HG03039 (cell line): ENCODE data around the gene RCC1.
"Not testable (repeated sequence)": the region's sequence is repeated elsewhere in the genome, so short reads cannot be mapped to it uniquely, and the experiment has no call there.

Source experiments
- ATAC-seq: cut with Tn5 transposase; IDR thresholded peaks from one replicate; pipeline ENCODE4 v1.9.1; 2021; ENCODE audit warnings: mild to moderate bottlenecking, moderate library complexity; ENCODE audit not compliant: unreplicated experiment

The RCC1 gene

DNA sequence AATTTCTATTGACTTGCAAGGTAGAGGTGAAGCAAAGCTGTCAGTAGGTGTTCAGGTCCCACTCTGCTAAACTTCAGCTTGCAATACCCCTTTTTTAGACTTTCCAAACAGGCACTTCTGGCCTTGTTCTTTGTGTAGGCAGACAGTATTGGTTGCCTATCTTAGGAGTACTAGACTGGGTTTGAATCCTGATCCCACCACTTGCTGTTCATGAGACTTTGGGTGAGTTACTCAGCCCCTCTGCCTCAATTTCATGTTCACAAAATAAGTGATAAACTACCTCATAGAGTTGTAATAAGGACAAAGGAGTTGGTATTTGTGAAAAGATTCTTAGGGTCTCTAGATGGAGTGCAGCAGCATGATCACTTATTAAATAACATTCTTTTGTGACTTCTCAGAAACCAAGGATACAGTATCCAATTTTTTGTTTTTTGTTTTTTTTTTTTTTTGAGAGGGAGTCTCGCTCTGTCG lies 5.2 kb downstream of the RCC1 start:
- ATAC-seq = no peak

DNA sequence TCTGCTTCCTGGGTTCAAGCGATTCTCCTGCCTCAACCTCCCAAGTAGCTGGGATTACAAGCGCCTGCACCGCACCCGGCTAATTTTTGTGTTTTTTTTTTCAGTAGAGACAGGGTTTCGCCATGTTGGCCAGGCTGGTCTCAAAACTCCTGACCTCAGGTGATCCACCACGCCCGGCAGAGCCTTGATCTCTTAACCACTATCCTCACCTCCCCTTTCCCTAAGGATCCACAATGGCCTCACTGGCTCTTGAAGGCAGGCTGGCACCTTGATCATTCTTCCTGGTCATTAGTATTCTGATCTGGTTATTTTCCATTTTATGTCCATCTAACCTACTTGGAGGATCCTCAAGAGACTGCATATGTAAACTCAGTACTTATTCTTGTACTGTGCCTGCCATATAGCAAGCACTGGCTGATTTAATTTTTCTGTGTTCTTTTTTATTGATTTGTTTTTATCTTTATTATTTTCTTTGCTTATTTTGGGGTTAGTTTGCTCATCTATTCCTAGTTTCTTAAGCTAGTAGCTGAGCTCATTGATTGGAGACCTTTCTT lies 6.3 kb downstream of the RCC1 start:
- no peak for ATAC-seq

DNA sequence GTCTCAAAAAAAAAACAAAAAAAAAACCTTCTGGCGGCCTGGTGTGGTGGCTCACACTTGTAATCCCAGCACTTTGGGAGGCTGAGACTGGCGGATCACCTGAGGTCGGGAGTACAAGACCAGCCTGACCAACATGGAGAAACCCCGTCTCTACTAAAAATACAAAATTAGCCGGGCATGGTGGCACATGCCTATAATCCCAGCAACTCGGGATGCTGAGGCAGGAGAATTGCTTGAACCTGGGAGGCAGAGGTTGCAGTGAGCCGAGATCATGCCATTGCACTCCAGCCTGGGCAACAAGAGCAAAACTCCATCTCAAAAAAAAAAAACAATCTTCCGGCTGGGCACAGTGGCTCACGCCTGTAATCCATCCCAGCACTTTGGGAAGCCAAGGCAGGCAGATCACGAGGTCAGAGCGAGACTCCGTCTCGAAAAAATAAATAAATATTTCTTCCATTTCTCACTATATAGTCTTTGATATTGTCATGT lies 8.6 kb downstream of the RCC1 start:
- ATAC-seq = not testable (repeated sequence)

DNA sequence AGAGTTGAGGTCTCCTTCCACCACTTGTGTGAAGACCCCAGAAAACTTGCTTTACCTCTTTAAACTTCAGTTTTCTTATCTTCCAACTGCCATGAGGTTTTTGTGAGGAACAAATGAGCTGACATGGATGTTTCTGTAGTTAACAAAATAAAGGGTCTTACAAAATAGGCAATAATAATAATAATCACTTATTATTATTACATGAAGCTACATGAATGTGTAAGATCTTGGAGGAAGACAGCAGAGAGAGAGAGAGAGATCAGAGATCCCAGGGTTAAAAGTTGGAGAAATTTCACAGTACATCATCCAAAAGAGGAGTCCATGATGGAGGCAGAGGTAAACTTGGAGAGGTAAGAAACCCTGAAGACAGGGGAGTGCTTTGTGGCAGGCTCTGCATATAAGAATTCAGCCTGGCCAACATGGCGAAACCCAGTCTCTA lies 10.7 kb downstream of the RCC1 start:
- no peak for ATAC-seq

DNA sequence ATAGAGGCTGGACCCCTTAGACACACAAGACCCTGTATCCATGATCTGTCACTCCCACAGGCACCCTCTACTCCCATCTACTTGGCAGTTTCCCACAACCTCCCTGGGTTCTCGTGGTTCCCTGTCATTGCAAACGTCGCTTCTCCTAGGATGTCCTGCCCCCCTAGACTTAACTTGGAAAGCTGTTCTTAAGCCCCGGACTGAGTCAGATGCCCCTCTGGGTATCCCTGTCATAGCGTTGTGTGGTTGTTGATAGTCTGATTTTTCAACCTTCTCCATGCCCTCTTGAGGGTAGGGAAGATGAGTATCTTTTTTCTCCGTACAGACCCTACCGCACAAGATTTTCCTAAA lies 11.8 kb downstream of the RCC1 start:
- peak; percentile 1 for ATAC-seq

DNA sequence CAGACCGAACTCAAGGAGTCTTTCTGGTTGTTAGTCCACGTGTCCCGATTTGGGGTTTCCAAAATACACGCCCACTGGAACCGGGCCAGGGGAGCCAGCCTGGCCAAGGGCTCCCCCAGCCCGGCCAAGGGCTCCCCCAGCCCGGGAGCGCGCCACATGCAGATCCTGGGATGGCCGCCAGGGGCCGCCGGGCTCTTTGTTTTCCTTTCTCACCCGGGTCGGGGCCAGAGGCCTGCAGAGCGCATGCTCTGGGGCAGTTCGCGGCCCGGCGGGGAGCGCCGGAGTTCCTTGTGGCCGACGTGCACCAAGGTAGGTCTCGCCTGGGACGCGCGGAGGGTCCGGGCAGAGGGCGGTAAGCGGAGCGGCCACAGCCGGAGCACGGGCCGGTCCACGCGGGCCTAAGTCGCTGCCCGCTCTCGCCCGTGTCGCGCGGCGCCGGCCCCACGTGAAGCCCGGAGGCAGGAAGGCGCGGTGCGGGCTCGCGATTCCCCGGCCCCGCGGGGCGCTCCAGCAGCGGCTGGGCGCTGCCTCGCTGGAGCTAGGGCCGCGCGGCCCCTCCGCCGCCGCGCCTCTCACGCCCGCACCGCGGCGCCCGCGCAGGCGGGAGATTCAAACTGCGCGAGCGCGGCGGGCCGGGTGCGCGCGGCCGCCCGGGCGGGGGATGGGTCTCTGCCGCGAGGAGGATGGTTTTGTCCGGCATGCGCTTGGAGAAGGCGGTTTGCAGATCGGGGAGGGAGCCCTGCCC lies 12.3 kb downstream of the RCC1 start:
- peak; percentile 77 for ATAC-seq

DNA sequence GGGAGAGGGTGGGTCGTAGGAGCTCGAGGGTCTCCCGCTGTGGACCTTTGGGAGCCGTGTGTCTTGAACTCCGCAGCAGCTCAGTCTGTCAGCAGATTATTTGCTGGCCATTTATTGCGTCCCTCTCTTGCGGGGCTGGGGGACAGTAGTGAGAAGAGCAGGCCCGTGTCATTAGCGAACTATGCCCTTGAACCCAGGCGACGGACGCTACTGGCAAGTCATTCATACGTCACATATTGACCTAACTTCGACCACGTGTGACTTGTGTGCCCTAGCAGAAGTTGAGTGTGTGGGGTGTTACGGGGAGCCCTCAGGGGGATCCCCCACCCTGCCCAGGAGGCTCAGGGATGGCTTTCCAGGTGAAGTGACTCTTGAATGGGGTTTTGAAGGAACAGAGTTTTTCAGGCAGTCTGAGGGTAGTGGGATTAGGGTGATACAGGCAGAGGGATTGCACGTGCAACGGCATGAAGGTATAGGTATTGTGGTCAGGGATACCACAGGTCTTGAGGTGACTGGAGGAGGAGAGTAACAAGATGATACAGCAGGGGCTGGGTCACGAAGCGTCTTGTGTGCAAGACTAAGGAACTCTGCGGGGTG lies 13.0 kb downstream of the RCC1 start:
- ATAC-seq = no peak

DNA sequence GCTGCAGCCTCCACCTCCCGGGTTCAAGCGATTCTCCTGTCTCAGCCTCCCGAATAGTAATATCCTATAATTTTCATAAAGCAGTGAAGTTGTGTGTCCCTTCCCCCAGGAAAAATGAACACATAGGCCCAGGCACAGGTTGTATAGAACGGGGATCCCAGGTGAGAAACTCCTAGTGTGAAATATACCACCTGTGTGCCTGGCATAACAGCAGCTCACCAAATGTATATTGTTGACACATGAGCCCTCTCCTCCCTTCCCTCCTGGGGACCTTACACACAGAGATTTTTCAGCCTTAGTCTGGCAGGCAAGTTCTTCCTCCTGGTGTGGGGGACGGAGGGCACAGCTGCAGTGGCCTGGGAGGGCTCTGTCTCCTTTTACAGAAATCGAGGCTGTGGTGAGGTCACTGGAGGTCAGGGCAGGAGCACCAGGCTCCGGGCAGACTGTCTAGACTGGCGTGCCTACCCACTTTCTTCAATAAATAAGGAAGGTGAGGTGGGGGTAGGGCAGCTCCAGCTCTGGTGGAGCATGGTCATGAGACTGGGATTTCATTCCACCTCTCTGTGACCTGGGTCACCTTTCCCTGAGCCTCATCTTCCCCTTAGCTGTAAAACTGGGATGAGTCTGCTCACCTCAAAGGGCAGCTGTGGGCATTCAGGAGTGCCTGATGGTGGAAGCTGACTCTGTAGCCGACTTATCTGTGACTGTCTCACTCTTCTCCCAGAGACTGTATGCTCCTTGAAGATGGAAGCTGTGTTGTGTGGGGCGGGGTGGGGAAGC lies 14.3 kb downstream of the RCC1 start:
- ATAC-seq = no peak

DNA sequence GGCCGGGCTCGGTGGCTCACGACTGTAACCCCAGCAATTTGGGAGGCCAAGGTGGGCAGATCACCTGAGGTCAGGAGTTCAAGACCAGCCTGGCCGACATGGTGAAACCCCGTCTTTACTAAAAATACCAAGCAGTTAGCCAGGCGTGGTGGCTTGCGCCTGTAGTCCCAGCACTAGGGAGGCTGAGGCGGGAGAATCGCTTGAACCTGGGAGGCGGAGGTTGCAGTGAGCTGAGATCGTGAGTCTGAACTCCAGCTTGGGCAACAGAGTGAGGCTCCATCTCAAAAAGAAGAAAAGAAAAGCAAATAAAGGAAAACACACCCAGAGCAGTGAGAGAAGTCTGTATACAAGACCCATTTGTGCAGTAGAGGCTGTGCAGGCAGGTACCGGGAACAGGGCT lies 15.0 kb downstream of the RCC1 start:
- ATAC-seq = not testable (repeated sequence)

DNA sequence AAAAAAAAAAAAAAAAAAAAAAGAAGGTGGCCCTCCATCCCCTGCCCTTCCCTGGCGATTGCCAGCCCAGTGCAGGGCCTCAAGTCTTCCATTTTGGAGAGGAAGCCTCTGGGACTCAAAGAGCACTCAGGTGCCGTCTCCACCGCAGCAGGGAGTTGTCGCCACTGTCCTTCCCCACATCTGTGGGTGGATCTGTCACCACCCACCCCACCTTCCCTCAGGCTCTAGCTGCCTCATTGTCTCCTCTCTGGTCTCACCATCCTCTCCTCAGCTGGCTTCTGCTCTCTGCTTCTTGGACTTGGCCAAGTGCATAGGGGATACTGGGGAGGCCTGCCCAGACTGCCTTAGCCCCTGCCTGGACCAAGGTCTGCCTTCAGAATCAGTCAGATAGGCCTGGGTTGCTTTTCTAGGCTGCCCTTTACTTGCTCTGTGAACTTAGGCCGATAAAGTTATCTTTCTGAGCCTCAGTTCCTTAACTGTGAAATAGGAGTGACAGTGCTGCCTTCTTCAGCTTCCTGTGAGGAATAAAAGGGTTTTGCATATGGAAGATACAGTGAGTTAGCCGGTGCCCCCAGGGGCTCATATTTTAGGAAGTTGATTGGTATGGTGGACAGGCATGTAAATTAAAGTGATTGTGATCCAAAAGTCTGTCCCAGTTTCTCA lies 15.8 kb downstream of the RCC1 start:
- no peak for ATAC-seq

DNA sequence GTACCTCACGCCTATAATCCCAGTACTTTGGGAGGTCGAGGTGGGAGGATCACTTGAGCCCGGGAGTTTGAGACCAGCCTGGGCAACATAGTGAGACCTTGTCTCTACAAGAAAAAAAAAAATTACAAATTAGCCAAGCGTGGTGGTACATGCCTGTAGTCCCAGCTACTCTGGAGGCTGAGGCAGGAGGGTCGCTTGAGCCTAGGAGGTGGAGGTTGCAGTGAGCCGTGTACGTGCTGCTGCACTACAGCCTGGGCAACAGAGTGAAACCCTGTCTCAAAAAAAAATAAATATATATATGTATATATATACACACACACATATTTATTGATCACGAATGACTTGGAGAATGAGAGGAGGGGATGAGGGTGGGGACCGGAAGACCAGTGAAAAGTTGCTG lies 16.7 kb downstream of the RCC1 start:
- ATAC-seq = not testable (repeated sequence)

DNA sequence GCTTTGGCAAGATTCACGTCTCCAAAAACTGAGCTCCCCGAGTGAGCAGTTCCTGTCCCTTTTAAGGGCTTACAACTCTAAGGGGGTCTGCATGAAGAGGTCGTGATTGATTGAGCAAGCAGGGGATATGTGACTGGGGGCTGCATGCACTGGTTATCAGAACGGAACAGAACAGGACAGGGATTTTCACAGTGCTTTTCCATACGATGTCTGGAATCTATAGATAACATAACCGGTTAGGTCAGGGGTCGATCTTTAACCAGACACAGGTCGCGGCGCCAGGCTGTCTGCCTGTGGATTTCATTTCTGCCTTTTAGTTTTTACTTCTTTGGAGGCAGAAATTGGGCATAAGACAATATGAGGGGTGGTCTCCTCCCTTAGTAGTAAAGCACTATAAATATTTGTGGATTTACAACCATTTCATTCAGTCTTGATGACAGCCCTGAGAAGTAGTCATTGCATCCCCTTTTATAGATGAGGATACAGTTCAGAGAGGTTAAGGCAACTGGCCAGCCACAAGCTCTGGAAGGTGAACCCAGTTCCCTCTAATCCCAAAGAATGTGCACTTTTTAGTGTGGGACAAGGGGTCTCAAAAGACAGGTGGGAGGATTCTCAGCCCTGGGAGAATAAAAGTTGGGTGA lies 19.3 kb downstream of the RCC1 start:
- not testable (repeated sequence) for ATAC-seq

DNA sequence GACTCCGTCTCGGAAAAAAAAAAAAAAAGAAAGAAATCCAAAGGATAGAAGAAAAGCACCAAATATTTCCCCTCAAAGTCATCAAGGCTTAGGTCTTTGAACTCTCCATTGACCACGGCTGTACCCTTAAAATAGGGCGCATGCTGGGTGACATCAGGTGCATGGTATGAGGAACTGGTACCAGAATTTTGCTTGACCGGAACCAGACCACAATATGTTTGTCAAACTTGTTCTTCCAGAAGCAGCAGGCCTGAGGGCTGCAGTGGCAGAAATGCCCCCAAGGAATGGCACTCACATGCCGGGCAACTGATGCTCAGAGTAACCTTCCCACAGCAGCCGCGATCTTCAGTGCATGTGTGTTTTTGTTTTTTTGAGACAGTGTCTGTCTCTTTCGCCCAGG lies 21.0 kb downstream of the RCC1 start:
- no peak for ATAC-seq

DNA sequence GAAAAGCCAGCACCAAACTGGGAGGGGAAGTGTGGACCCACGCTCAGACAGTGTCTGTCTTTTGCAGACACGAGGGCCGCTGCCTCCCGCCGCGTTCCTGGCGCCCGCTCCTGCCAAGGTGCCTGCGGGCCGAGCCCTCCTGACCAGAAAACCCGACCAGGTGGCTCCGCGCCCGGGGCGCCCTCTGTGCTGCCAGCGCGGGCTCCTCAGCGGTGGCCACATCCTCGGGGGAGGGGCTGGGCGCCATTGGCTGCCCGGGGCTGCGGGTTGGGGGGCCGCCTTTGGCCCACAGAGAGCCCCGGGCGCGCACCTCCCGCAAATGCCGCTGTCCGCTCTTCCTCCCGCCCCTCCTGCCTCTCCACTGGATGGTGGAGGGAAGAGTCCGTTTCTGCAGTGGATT lies 24.6 kb downstream of the RCC1 start:
- ATAC-seq = no peak

DNA sequence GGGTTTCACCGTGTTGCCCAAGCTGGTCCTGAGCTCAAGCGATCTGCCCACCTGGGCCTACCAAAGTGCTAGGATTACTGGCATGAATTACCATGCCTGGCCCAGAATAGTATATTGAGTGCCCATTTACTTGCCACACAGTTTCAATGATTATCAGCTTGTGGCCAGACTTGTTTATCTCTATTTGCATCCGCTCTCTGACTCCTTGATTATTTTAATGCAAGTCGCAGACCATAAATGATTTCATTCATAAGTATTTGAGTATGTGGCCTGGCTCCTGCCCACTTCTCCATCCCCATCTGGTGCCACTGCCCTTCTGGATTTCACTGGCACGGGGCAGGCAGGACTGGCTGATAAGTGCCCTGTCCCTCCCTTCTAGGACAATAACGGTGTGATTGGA lies 28.8 kb downstream of the RCC1 start:
- no peak for ATAC-seq

DNA sequence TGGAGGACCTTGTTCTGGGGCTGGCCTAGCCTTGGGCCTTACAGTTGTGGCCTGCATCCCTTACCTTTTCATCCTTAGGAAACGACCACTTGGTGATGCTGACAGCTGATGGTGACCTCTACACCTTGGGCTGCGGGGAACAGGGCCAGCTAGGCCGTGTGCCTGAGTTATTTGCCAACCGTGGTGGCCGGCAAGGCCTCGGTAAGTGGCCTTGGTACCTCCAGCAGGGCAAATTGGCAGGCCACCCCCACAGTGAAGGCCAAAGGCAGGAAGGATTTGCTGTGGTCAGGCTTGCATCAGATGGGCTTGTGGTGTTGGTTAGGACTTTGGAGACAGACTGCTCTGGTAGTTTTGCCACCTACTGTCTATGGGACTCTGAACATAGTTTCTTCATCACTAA lies 29.3 kb downstream of the RCC1 start:
- no peak for ATAC-seq

DNA sequence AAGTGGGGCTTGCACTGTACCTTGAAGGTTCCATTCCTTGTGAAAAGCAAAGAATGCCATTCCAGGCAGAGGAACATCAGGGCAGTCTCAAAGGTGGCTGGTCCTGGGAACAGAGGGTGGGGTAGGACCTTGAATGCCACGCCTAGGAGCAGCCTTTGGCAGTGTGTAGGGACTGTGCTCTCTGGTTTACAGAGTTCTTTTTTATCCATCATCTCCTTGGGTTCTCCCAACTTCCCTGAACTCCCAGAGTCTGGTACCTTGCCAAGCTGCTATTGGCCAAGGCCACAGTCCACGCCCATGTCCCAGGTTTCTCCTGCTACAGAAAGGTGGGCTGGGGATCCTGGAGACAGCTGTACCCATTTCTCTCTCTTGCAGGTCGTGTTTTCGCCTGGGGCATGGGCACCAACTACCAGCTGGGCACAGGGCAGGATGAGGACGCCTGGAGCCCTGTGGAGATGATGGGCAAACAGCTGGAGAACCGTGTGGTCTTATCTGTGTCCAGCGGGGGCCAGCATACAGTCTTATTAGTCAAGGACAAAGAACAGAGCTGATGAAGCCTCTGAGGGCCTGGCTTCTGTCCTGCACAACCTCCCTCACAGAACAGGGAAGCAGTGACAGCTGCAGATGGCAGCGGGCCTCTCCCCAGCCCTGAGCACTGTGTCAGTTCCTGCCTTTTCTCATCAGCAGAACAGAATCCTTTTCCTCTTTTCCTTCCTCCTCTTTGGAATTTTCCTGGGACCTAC lies 31.8 kb downstream of the RCC1 start:
- ATAC-seq = no peak

DNA sequence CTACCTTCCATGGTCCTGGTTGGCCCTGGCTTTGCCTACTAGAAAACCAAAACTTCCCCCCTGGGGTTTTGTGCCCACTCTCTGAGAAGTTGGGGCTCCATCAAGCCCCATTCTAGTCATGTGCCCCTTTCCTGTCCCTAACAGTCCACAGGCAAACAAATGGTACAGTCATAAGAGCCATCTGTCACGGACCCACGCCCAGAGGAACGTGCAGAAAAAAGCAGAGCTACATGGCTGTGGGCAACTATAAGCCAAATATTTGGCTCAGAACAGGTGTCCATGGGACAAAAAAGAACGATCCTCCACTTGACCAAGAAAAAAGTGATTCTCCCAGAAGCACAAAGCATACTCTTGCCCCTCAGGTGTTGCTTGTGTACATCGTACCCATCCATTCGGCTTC lies 32.4 kb downstream of the RCC1 start:
- ATAC-seq = no peak

DNA sequence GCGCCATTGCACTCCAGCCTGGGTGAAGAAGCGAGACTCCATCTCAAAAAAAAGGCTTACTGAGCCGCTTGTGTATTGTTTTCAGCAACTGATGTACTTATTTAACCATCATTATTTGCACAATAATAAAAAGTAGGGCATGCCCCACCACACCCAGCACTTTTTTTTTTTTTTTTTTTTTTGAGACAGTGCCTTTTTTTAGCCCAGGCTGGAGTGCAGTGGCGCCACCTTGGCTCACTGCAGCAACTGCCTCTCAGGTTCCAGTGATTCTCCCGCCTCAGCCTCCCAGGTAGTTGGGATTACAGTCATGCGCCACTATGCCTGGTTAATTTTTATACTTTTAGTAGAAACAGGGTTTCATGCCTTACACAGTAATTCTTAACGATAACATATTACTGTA lies 34.8 kb downstream of the RCC1 start:
- ATAC-seq = no peak
